GM12878 (cell line): Measurements from ENCODE around the gene ASAP2. TPM values are rescaled to one million over a fixed set of nuclear protein-coding genes. Genes with fewer than 3 reads are reported as not detected.

ENCODE experiments used
- ATAC-seq: fragments of 200-7000 bp; cut with Tn5 transposase; 3 replicates; pipeline ENCODE4 v1.9.1; 2020; ENCODE audit warnings: mild to moderate bottlenecking, moderate library complexity
- BruUV-seq: library from RNA; stranded (reverse); fragments of 400-500 nt; replicated peaks from 2 replicates; lab custom pipeline; 2021; lab: Mats Ljungman, UMichigan
- CTCF ChIA-PET: fragments of 300-600 bp; sonication (Branson Sonifier 250); formaldehyde crosslinking; extraction: SDS; loops from one replicate; lab custom pipeline; 2021; ENCODE audit warnings: inconsistent platforms; lab: Yijun Ruan, JAX
- POLR2A ChIA-PET: fragments of 350-600 bp; formaldehyde crosslinking; extraction: SDS; loops from one replicate; lab custom pipeline; 2021; ENCODE audit warnings: inconsistent platforms; lab: Charles Lee
- RAD21 ChIA-PET: fragments of 300-600 bp; sonication (Branson Sonifier 250); formaldehyde crosslinking; loops from one replicate; lab custom pipeline; 2023; ENCODE audit warnings: antibody characterized with exemption; ENCODE audit not compliant: unreplicated experiment; lab: Charles Lee
- SMC1A ChIA-PET: fragments of 300-600 bp; sonication (Branson Sonifier 250); formaldehyde crosslinking; loops from one replicate; lab custom pipeline; 2023; ENCODE audit not compliant: unreplicated experiment, uncharacterized antibody; lab: Charles Lee
- DNase-seq: peaks from one replicate; pipeline ENCODE4 v3.0.0-alpha.2; 2011; ENCODE audit warnings: low read depth, low spot score
- FAIRE-seq: peaks from 3 replicates; lab custom pipeline; 2011; peaks lifted over from hg19 to GRCh38; lab: Jason Lieb, UNC
- H2AFZ ChIP-seq: 2 replicates; pipeline ENCODE4 v1.6.0; 2011; ENCODE audit warnings: low read depth, low read length, control low read depth; ENCODE audit not compliant: control insufficient read depth
- H3K27ac ChIP-seq: 2 replicates; pipeline ENCODE4 v1.5.1; 2011; ENCODE audit warnings: control low read depth; ENCODE audit not compliant: control insufficient read depth, insufficient read depth
- H3K27me3 ChIP-seq, 2 experiments: replicated peaks in 1 of 2; 2 replicates each; pipeline versions ENCODE4 v1.6.0 to v1.6.1; 2011; ENCODE audit warnings: low read length in 1 of 2; ENCODE audit not compliant: control insufficient read depth in 2 of 2, insufficient read depth in 2 of 2
- H3K36me3 ChIP-seq, 2 experiments: 2 replicates each; pipeline ENCODE4 v1.5.1; 2011; ENCODE audit warnings: low read length in 1 of 2; ENCODE audit not compliant: control insufficient read depth in 2 of 2, insufficient read depth in 2 of 2
- H3K4me1 ChIP-seq: 2 replicates; pipeline ENCODE4 v1.6.1; 2011; ENCODE audit warnings: mild to moderate bottlenecking, low read length, moderate library complexity, mixed read lengths; ENCODE audit not compliant: control insufficient read depth, insufficient read depth
- H3K4me2 ChIP-seq: 2 replicates; pipeline ENCODE4 v1.6.0; 2011; ENCODE audit warnings: control low read depth; ENCODE audit not compliant: control insufficient read depth, insufficient read depth
- H3K4me3 ChIP-seq: fragments of 200-600 bp; sonication (generic); 2 replicates; pipeline ENCODE4 v1.5.1; 2016
- H3K79me2 ChIP-seq: 2 replicates; pipeline ENCODE4 v1.6.0; 2011; ENCODE audit warnings: low read length; ENCODE audit not compliant: control insufficient read depth, insufficient read depth
- H3K9ac ChIP-seq: 2 replicates; pipeline ENCODE4 v1.8.0; 2011; ENCODE audit warnings: low read length, control low read depth, mixed read lengths; ENCODE audit not compliant: control insufficient read depth, insufficient read depth
- H3K9me3 ChIP-seq: replicated peaks from 3 replicates; pipeline ENCODE4 v1.5.1; 2011; ENCODE audit warnings: mild to moderate bottlenecking, low read length; ENCODE audit not compliant: control insufficient read depth, insufficient read depth
- H4K20me1 ChIP-seq: 2 replicates; pipeline ENCODE4 v1.6.0; 2011; ENCODE audit not compliant: control insufficient read depth, insufficient read depth
- BCL11A ChIP-seq: IDR thresholded peaks from 2 replicates; pipeline ENCODE4 v1.6.1; 2011; ENCODE audit warnings: low read depth, low read length
- ESRRA ChIP-seq: IDR thresholded peaks from 2 replicates; pipeline ENCODE4 v1.6.1; 2012; ENCODE audit warnings: mild to moderate bottlenecking, low read length, improper control_type of control experiment
- GABPA ChIP-seq: IDR thresholded peaks from 2 replicates; pipeline ENCODE4 v1.6.1; 2014; ENCODE audit warnings: antibody characterized with exemption, low read depth, mild to moderate bottlenecking, inconsistent platforms
- HDAC2 ChIP-seq: fragments of 200-600 bp; sonication (generic); IDR thresholded peaks from 2 replicates; pipeline ENCODE4 v1.6.1; 2017
- IKZF1 ChIP-seq: fragments of 450-650 bp; conservative IDR thresholded peaks from 2 replicates; pipeline ENCODE4 v1.6.1; 2017; ENCODE audit warnings: antibody characterized with exemption, mild to moderate bottlenecking
- KDM1A ChIP-seq: fragments of 200-600 bp; sonication (generic); IDR thresholded peaks from 2 replicates; pipeline ENCODE4 v1.6.1; 2016; ENCODE audit warnings: borderline replicate concordance
- MTA3 ChIP-seq: IDR thresholded peaks from 2 replicates; pipeline ENCODE4 v1.6.1; 2012; ENCODE audit warnings: low read length, inconsistent platforms, borderline replicate concordance
- MYC ChIP-seq: IDR thresholded peaks from 2 replicates; pipeline ENCODE4 v1.6.1; 2011; ENCODE audit warnings: mild to moderate bottlenecking, low read length, moderate library complexity, inconsistent platforms; ENCODE audit not compliant: insufficient read depth, insufficient replicate concordance, insufficient read length, severe bottlenecking
- SMAD1 ChIP-seq: fragments of 450-650 bp; IDR thresholded peaks from 2 replicates; pipeline ENCODE4 v1.6.1; 2018; ENCODE audit warnings: mild to moderate bottlenecking, low read depth; ENCODE audit not compliant: partially characterized antibody
- SP1 ChIP-seq: IDR thresholded peaks from one replicate; pipeline ENCODE4 v1.6.1; 2011; ENCODE audit warnings: low read depth, low read length
- SRF ChIP-seq, 2 experiments: IDR thresholded peaks; 2 replicates each; pipeline ENCODE4 v1.6.1; 2011; ENCODE audit warnings: low read depth in 2 of 2, low read length in 2 of 2, mild to moderate bottlenecking in 1 of 2, moderate library complexity in 1 of 2
- TCF12 ChIP-seq: IDR thresholded peaks from 2 replicates; pipeline ENCODE4 v1.6.1; 2011; ENCODE audit warnings: low read depth, mild to moderate bottlenecking, low read length
- WGBS: methylation state at CpG from one replicate; pipeline ENCODE4 v1.1.6; 2016; ENCODE audit warnings: low lambda C conversion rate; ENCODE audit not compliant: insufficient replicate concordance, insufficient coverage; ENCODE audit errors: missing lambda C conversion rate; 5-methylcytosine and 5-hydroxymethylcytosine counted together
- in situ Hi-C: fragments of 300-500 bp; cut with MboI; formaldehyde crosslinking; loops from 9 replicates; pipeline ENCODE4 v1.14.3; 2018; ENCODE audit warnings: mixed read lengths
- intact Hi-C: fragments of 100-400 bp; cut with micrococcal nuclease; formaldehyde crosslinking; loops from one replicate; pipeline ENCODE4 v1.14.2; 2022; ENCODE audit not compliant: unreplicated experiment
- polyA plus RNA-seq, 11 experiments: library from polyadenylated mRNA; depleted of rRNA in 4 of 11; unstranded in 6 of 11; stranded (reverse) in 5 of 11; fragments of >200 nt; fragmentation: Nextera tagmentation in 4 of 11; fragmentation: Illumina TruSeq in 1 of 11; extraction: Ambion mirVana in 4 of 11; extraction: Trizol in 1 of 11; gene quantifications; 1 replicate in 1 of 11; 2 replicates in 10 of 11; pipeline versions ENCODE4 v1.2.1 to v1.2.3, GENCODE V29; 2011 to 2016; ENCODE audit warnings: inconsistent platforms in 2 of 11, missing spikeins in 2 of 11, low read depth in 1 of 11
- total RNA-seq, 4 experiments: library from RNA; depleted of rRNA in 3 of 4; stranded (reverse); fragments of >200 nt in 3 of 4; fragmentation: Illumina TruSeq in 1 of 4; extraction: Trizol in 1 of 4; gene quantifications; 2 replicates each; pipeline versions ENCODE4 v1.2.1 to v1.2.3, GENCODE V29; 2013 to 2021
- TF ChIP-seq, protein P1 (sequence below): IDR thresholded peaks from 2 replicates; pipeline ENCODE4 v1.6.1; 2012; ENCODE audit warnings: low read length, inconsistent platforms
- TF ChIP-seq, protein P2 (sequence below): IDR thresholded peaks from 2 replicates; pipeline ENCODE4 v1.6.1; 2011; ENCODE audit warnings: low read depth, mild to moderate bottlenecking, low read length, moderate library complexity, borderline replicate concordance; ENCODE audit errors: extremely low read depth
- TF ChIP-seq, protein P3 (sequence below): IDR thresholded peaks from 2 replicates; pipeline ENCODE4 v1.6.1; 2012; ENCODE audit warnings: improper control_type of control experiment, low read depth, low read length; ENCODE audit not compliant: insufficient replicate concordance

ASAP2 gene
- total and polyA plus RNA-seq, 10 of the 15 experiments (the other 5 are each of a cell fraction or from before 2014, with no cell fraction given) = 0.05 to 0.27 (median 0.07) TPM; not detected in 4

DNA sequence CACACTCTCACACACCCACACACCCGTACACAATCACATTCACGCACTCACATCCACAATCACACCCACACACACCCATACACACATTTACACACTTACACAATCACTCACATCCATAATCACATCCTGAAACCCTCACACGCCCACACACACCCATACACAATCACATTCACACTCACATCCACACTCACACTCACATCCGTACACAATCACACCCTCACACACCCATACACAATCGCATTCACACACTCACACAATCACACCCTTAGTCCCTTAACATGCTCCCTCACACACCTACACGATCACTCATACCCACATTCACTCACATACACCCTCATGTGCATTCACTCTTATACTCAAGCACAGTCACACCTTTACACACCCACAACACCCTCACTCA is 110.9 kb downstream of the ASAP2 start (continued):
- TF ChIP-seq, protein P1, sequence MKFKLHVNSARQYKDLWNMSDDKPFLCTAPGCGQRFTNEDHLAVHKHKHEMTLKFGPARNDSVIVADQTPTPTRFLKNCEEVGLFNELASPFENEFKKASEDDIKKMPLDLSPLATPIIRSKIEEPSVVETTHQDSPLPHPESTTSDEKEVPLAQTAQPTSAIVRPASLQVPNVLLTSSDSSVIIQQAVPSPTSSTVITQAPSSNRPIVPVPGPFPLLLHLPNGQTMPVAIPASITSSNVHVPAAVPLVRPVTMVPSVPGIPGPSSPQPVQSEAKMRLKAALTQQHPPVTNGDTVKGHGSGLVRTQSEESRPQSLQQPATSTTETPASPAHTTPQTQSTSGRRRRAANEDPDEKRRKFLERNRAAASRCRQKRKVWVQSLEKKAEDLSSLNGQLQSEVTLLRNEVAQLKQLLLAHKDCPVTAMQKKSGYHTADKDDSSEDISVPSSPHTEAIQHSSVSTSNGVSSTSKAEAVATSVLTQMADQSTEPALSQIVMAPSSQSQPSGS = no peak

DNA sequence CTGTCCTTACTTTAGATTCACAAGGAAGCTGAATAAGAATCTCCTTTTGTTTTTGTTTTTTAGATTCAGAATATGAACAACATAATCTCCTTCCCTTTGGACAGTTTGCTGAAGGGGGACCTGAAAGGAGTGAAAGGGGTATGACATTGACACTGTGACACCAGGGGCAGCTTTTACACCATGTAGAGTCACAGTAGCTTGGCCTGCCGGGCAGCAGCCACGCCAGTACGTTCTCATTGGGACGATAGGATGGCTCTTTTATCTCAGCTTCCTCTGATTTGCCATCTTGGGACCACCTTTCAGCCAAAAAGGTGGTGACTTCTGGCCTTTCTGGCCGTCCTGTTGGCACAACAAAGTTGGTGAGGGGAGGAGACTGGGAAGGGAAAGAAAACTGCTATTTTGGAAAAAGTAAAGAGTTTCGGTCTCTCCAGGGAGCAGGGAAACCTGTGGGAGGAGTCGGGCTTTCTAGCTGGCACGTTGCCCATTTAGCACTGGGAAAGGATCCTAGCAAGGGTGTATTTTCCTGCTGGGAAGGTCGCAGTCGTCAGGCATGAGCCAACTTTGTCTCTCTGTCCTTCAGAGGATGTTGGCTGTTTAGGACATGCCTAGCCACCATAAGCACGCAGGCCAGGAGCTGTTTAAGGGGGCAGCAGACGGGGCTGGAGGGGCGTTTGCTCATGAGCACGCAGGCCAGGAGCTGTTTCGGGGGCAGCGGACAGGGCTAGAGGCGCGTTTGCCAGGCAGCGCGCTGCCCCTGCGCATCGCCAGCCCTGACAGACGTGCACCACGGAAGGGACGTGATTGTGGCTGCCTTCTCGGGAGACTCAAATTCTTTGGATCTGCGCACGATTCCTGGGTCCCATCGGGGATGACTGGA is 112.1 kb downstream of the ASAP2 start:
- DNase-seq (no peak), FAIRE-seq (no peak), ATAC-seq (no peak)
- RAD21 ChIA-PET = no interaction called here
- CTCF ChIA-PET = interaction anchor here (0.6 kb wide), 1 partner anchor 10 kb away, joined by 3 read pairs; no protein-coding TSS in a partner anchor
- Histone ChIP-seq H4K20me1 (no peaks in the 10 kb centered on the region), H3K4me1 (no peaks in the 10 kb centered on the region), H3K9ac (no peak overlapping the region), H3K79me2 (no peaks in the 10 kb centered on the region), H3K4me3 (no peak overlapping the region), H2AFZ (no peak overlapping the region), H3K27ac (no peak overlapping the region), H3K36me3 (no peaks in the 10 kb centered on the region), H3K4me2 (no peak overlapping the region), H3K9me3 (no peaks in the 10 kb centered on the region), H3K27me3 (peaks cover 0 to 2% of the 10 kb centered on the region in 2 experiments; a peak in 2 of 4 replicates)
- WGBS = 44% methylated on average over 29 of the region's 29 CpGs
- no TSS peak for BruUV-seq
- POLR2A ChIA-PET = no interaction called here
- in situ Hi-C loops = no loop called here
- SMC1A ChIA-PET = no interaction called here
- intact Hi-C loops = no loop called here
- TF ChIP-seq HDAC2 (no peak), TCF12 (no peak), SRF (IDR thresholded peaks at IDR 0.05; ENCODE audit: low read depth in 2 of 2, low read length in 2 of 2) (no peak), GABPA (no peak), SP1 (no peak), KDM1A (no peak), SMAD1 (no peak), IKZF1 (no peak), MTA3 (no peak), BCL11A (no peak), MYC (no peak), ESRRA (no peak)
- TF ChIP-seq, protein P2, sequence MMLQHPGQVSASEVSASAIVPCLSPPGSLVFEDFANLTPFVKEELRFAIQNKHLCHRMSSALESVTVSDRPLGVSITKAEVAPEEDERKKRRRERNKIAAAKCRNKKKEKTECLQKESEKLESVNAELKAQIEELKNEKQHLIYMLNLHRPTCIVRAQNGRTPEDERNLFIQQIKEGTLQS = no peak
- TF ChIP-seq, protein P3, sequence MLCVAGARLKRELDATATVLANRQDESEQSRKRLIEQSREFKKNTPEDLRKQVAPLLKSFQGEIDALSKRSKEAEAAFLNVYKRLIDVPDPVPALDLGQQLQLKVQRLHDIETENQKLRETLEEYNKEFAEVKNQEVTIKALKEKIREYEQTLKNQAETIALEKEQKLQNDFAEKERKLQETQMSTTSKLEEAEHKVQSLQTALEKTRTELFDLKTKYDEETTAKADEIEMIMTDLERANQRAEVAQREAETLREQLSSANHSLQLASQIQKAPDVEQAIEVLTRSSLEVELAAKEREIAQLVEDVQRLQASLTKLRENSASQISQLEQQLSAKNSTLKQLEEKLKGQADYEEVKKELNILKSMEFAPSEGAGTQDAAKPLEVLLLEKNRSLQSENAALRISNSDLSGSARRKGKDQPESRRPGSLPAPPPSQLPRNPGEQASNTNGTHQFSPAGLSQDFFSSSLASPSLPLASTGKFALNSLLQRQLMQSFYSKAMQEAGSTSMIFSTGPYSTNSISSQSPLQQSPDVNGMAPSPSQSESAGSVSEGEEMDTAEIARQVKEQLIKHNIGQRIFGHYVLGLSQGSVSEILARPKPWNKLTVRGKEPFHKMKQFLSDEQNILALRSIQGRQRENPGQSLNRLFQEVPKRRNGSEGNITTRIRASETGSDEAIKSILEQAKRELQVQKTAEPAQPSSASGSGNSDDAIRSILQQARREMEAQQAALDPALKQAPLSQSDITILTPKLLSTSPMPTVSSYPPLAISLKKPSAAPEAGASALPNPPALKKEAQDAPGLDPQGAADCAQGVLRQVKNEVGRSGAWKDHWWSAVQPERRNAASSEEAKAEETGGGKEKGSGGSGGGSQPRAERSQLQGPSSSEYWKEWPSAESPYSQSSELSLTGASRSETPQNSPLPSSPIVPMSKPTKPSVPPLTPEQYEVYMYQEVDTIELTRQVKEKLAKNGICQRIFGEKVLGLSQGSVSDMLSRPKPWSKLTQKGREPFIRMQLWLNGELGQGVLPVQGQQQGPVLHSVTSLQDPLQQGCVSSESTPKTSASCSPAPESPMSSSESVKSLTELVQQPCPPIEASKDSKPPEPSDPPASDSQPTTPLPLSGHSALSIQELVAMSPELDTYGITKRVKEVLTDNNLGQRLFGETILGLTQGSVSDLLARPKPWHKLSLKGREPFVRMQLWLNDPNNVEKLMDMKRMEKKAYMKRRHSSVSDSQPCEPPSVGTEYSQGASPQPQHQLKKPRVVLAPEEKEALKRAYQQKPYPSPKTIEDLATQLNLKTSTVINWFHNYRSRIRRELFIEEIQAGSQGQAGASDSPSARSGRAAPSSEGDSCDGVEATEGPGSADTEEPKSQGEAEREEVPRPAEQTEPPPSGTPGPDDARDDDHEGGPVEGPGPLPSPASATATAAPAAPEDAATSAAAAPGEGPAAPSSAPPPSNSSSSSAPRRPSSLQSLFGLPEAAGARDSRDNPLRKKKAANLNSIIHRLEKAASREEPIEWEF = no peak
